ENCODE measurements around the gene FGD4. TPM values are rescaled to one million over a fixed set of nuclear protein-coding genes. Genes with fewer than 3 reads are reported as not detected.

FGD4 gene
- total and polyA plus RNA-seq, 9 of the 15 experiments (the other 6 are each of a cell fraction or from before 2014, with no cell fraction given), result 0.05 to 0.51 (median 0.27) TPM

- Histone ChIP-seq H4K20me1 (replicated peaks; ENCODE audit: control insufficient read depth, insufficient read depth, low read length) (no peaks in the 10 kb centered on the region), H3K36me3 (ENCODE audit: control insufficient read depth, insufficient read depth, low read length) (no peaks in the 10 kb centered on the region), H3K4me2 (ENCODE audit: insufficient read depth, low read length) (no peak overlapping the region), H3K4me3 (no peak overlapping the region), H3K9me1 (ENCODE audit: control insufficient read depth, insufficient read depth, low read length) (no peaks in the 10 kb centered on the region), H3K4me1 (replicated peaks in 1 of 2; ENCODE audit: control insufficient read depth in 2 of 2, insufficient read depth in 2 of 2, low read length in 2 of 2) (no peaks in the 10 kb centered on the region), H2AFZ (ENCODE audit: low read depth, low read length) (no peak overlapping the region), H3K9me3 (replicated peaks; ENCODE audit: control insufficient read depth, insufficient read depth, low read depth, low read length) (no peaks in the 10 kb centered on the region), H3K27ac (ENCODE audit: extremely low read depth, low read depth, low read length) (no peak overlapping the region), H3K27me3 (ENCODE audit: control insufficient read depth in 2 of 2, insufficient read depth in 2 of 2, low read length in 2 of 2) (peaks cover 27 to 41% of the 10 kb centered on the region in 2 experiments; a peak in 4 of 5 replicates), H3K79me2 (ENCODE audit: control insufficient read depth, insufficient read depth, low read length) (no peaks in the 10 kb centered on the region), H3K9ac (ENCODE audit: insufficient read depth in 1 of 2, low read depth in 2 of 2, low read length in 2 of 2) (no peak overlapping the region)
- ATAC-seq (peak; percentile 42; the same call in 1 of the 3 replicates), FAIRE-seq (no peak), DNase-seq (ENCODE audit: extremely low read depth in 1 of 4, low spot score in 3 of 4) (no peak)
- intact Hi-C loops (cut with micrococcal nuclease) (no loop called here), in situ Hi-C loops (cut with MboI) (no loop called here)
- 2% methylated on average over 9 of the region's 9 CpGs for WGBS (ENCODE audit: insufficient coverage, low coverage, missing lambda C conversion rate)
- BruUV-seq (replicated peaks), result no TSS peak
- TF ChIP-seq NUFIP1 (IDR thresholded peaks at IDR 0.05; ENCODE audit: partially characterized antibody) (no peak), MEF2D (tag; conservative IDR thresholded peaks at IDR 0.05; ENCODE audit: low read depth) (no peak), NCOA1 (IDR thresholded peaks at IDR 0.05; ENCODE audit: low read depth) (no peak), KDM1A (IDR thresholded peaks at IDR 0.05) (no peak), MECOM (CRISPR knock-in tag; IDR thresholded peaks at IDR 0.05) (no peak), PTTG1 (tag; IDR thresholded peaks at IDR 0.05; ENCODE audit: low read depth) (no peak), TEAD1 (CRISPR knock-in tag; IDR thresholded peaks at IDR 0.05) (no peak), MCM3 (IDR thresholded peaks at IDR 0.05) (no peak), ZNF133 (CRISPR knock-in tag; IDR thresholded peaks at IDR 0.05) (no peak), HSF4 (CRISPR knock-in tag; IDR thresholded peaks at IDR 0.05; ENCODE audit: borderline replicate concordance) (no peak), SREBF2 (CRISPR knock-in tag; IDR thresholded peaks at IDR 0.05) (no peak), ZNF589 (CRISPR knock-in tag; IDR thresholded peaks at IDR 0.05; ENCODE audit: low read depth) (no peak), CBX1 (IDR thresholded peaks at IDR 0.05; ENCODE audit: low read depth) (no peak), HOXB6 (CRISPR knock-in tag; IDR thresholded peaks at IDR 0.05; ENCODE audit: borderline replicate concordance) (no peak), ATF1 (CRISPR knock-in tag; IDR thresholded peaks at IDR 0.05) (no peak), ATF1 (tag; IDR thresholded peaks at IDR 0.05) (no peak)
- TF ChIP-seq, protein P1, sequence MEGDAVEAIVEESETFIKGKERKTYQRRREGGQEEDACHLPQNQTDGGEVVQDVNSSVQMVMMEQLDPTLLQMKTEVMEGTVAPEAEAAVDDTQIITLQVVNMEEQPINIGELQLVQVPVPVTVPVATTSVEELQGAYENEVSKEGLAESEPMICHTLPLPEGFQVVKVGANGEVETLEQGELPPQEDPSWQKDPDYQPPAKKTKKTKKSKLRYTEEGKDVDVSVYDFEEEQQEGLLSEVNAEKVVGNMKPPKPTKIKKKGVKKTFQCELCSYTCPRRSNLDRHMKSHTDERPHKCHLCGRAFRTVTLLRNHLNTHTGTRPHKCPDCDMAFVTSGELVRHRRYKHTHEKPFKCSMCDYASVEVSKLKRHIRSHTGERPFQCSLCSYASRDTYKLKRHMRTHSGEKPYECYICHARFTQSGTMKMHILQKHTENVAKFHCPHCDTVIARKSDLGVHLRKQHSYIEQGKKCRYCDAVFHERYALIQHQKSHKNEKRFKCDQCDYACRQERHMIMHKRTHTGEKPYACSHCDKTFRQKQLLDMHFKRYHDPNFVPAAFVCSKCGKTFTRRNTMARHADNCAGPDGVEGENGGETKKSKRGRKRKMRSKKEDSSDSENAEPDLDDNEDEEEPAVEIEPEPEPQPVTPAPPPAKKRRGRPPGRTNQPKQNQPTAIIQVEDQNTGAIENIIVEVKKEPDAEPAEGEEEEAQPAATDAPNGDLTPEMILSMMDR (IDR thresholded peaks at IDR 0.05 in 2 of 3, conservative IDR thresholded peaks at IDR 0.05 in 1 of 3; ENCODE audit: insufficient read depth in 2 of 3, low read depth in 1 of 3, low read length in 3 of 3), result no peak
- TF ChIP-seq, protein P2, sequence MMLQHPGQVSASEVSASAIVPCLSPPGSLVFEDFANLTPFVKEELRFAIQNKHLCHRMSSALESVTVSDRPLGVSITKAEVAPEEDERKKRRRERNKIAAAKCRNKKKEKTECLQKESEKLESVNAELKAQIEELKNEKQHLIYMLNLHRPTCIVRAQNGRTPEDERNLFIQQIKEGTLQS (IDR thresholded peaks at IDR 0.05), result no peak
- TF ChIP-seq, protein P2 (CRISPR knock-in tag; conservative IDR thresholded peaks at IDR 0.05), result no peak
- ChIA-PET POLR2A (interaction anchor here (0.6 to 0.7 kb wide), 2 partner anchors 16 to 46 kb away, joined by 3 read pairs; no protein-coding TSS in a partner anchor), CTCF (ENCODE audit: low intra/inter-chr PET ratio) (no interaction called here)
Observed at GRCh38 chr12:32437095-32437515, 37.7 kb downstream of the FGD4 start.

Data from K562 (cell line).